Neural cell (in vitro differentiated cells): Measurements from ENCODE around the gene GAREM1. TPM values are rescaled to one million over a fixed set of nuclear protein-coding genes. Genes with fewer than 3 reads are reported as not detected.

ENCODE experiments used
- H2AFZ ChIP-seq: fragments of 200-600, 300-800 bp; sonication (generic), shearing (Covaris generic); 2 replicates; pipeline ENCODE4 v1.6.0; 2014; ENCODE audit warnings: low read depth, mild to moderate bottlenecking, antibody characterized with exemption, low read length, moderate library complexity
- H3F3A ChIP-seq: fragments of 200-600 bp; shearing (Covaris generic); 2 replicates; pipeline ENCODE4 v1.6.1; 2016; ENCODE audit warnings: mild to moderate bottlenecking, moderate library complexity, mixed read lengths, antibody characterized with exemption, low read length; ENCODE audit not compliant: insufficient read depth, poor library complexity, severe bottlenecking
- H3K27ac ChIP-seq: fragments of 200-600, 300-800 bp; sonication (generic), shearing (Covaris generic); 2 replicates; pipeline ENCODE4 v1.5.1; 2014; ENCODE audit warnings: mild to moderate bottlenecking, low read length, moderate library complexity
- H3K27me3 ChIP-seq: fragments of 300-800, 200-600 bp; sonication (generic), shearing (Covaris generic); 2 replicates; pipeline ENCODE4 v1.6.0; 2014; ENCODE audit warnings: mild to moderate bottlenecking, low read depth, low read length, moderate library complexity; ENCODE audit not compliant: insufficient read depth
- H3K36me3 ChIP-seq: fragments of 300-800, 200-600 bp; sonication (generic), shearing (Covaris generic); 2 replicates; pipeline ENCODE4 v1.5.1; 2014; ENCODE audit warnings: mild to moderate bottlenecking, antibody characterized with exemption, low read length, moderate library complexity; ENCODE audit not compliant: insufficient read depth
- H3K4me2 ChIP-seq: fragments of 300-800, 200-600 bp; sonication (generic), shearing (Covaris generic); 2 replicates; pipeline ENCODE4 v1.6.0; 2014; ENCODE audit warnings: mild to moderate bottlenecking, low read length
- H3K4me3 ChIP-seq: fragments of 300-800, 200-600 bp; sonication (generic), shearing (Covaris generic); 2 replicates; pipeline ENCODE4 v1.5.1; 2014; ENCODE audit warnings: mild to moderate bottlenecking, low read length, moderate library complexity
- H3K79me2 ChIP-seq: fragments of 200-600 bp; shearing (Covaris generic); replicated peaks from 2 replicates; pipeline ENCODE4 v1.6.0; 2014; ENCODE audit warnings: mild to moderate bottlenecking, low read length, moderate library complexity; ENCODE audit not compliant: insufficient read depth
- H3K9ac ChIP-seq: fragments of 300-800, 200-600 bp; sonication (generic), shearing (Covaris generic); 2 replicates; pipeline ENCODE4 v1.6.1; 2016; ENCODE audit warnings: mild to moderate bottlenecking, low read length, mixed read lengths
- H3K9me2 ChIP-seq: fragments of 200-600 bp; shearing (Covaris generic); 2 replicates; pipeline ENCODE4 v1.6.1; 2016; ENCODE audit warnings: mild to moderate bottlenecking, low read length, mixed read lengths; ENCODE audit not compliant: insufficient read depth
- H3K9me3 ChIP-seq: fragments of 200-600, 300-800 bp; sonication (generic), shearing (Covaris generic); 2 replicates; pipeline ENCODE4 v1.6.1; 2016; ENCODE audit warnings: mild to moderate bottlenecking, mixed run types, low read length, moderate library complexity, mixed read lengths
- H4K20me1 ChIP-seq: fragments of 200-600 bp; shearing (Covaris generic); 2 replicates; pipeline ENCODE4 v1.6.1; 2016; ENCODE audit warnings: mild to moderate bottlenecking, mixed run types; ENCODE audit not compliant: insufficient read depth
- EP300 ChIP-seq: fragments of 450-650 bp; conservative IDR thresholded peaks from 2 replicates; pipeline ENCODE4 v1.6.1; 2014; ENCODE audit warnings: antibody characterized with exemption, mild to moderate bottlenecking, moderate library complexity; ENCODE audit not compliant: poor library complexity, severe bottlenecking
- EZH2 ChIP-seq: fragments of 200-600, 300-800 bp; shearing (Covaris generic), sonication (generic); IDR thresholded peaks from 2 replicates; pipeline ENCODE4 v1.6.1; 2014; ENCODE audit warnings: antibody characterized with exemption, low read length, borderline replicate concordance, mild to moderate bottlenecking; ENCODE audit not compliant: insufficient read depth, poor library complexity, severe bottlenecking
- MXI1 ChIP-seq: fragments of 450-650 bp; conservative IDR thresholded peaks from 2 replicates; pipeline ENCODE4 v1.6.1; 2014; ENCODE audit warnings: antibody characterized with exemption, mild to moderate bottlenecking; ENCODE audit not compliant: poor library complexity, severe bottlenecking
- POLR2AphosphoS5 ChIP-seq: IDR thresholded peaks from 2 replicates; pipeline ENCODE4 v1.6.1; 2012
- RAD21 ChIP-seq: fragments of 450-650 bp; conservative IDR thresholded peaks from 2 replicates; pipeline ENCODE4 v1.6.1; 2014; ENCODE audit warnings: antibody characterized with exemption, mild to moderate bottlenecking, moderate library complexity
- SMC3 ChIP-seq: fragments of 450-650 bp; conservative IDR thresholded peaks from 2 replicates; pipeline ENCODE4 v1.6.1; 2014; ENCODE audit warnings: antibody characterized with exemption, mild to moderate bottlenecking, moderate library complexity; ENCODE audit not compliant: poor library complexity
- TAF1 ChIP-seq: IDR thresholded peaks from 2 replicates; pipeline ENCODE4 v1.6.1; 2012; ENCODE audit warnings: low read depth
- polyA plus RNA-seq: library from polyadenylated mRNA; depleted of rRNA; stranded (reverse); fragments of >200 nt; gene quantifications from 2 replicates; pipeline ENCODE4 v1.2.3, GENCODE V29; 2014
- TF ChIP-seq, protein P1 (sequence below): IDR thresholded peaks from 2 replicates; pipeline ENCODE4 v1.6.1; 2012; ENCODE audit warnings: borderline replicate concordance
- TF ChIP-seq, protein P2 (sequence below): fragments of 450-650 bp; IDR thresholded peaks from 2 replicates; pipeline ENCODE4 v1.5.1; 2014; ENCODE audit warnings: antibody characterized with exemption, mild to moderate bottlenecking, moderate library complexity; ENCODE audit not compliant: poor library complexity, severe bottlenecking

GAREM1 gene
- polyA plus RNA-seq, 1 donor from 2014 or later: 1.3 TPM

DNA sequence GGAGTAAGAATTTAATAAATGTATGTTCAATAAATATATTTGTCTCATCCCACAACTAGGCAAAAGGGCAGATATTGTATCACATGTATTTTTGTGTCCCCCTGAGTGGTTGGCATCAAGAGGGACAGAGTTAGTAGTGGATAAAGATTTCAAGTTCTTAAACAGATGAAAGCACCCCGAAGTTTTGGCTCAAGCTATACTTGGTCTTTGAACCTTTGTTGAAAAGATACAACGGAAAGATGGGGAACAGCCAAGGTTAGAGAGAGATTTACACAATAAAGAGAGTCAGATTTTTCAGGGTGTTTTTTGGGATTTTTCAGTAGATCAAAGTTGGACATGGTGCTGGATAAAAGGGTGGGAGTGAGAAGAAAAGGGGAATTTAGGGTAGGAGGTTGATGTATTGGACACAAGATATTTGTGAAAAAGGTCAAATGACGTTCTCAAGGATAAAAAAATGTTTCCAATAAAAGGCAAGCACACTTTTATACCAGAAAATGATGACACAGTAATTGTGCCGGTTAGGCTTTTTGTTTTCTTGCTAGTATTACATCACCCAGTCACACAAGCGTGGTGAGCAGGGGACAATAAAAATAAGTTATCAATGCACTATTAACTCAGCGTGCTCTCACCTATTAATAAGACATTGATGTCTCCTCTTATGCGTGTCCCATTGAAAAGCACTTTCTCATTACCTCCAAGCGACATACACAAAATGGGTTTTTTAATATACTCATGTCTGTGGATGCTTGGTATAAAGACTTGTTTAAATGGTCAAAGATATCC lies 221.3 kb downstream of the GAREM1 start:
- Histone ChIP-seq H3K36me3 (no peaks in the 10 kb centered on the region), H4K20me1 (no peaks in the 10 kb centered on the region), H3K27ac (no peak overlapping the region)

DNA sequence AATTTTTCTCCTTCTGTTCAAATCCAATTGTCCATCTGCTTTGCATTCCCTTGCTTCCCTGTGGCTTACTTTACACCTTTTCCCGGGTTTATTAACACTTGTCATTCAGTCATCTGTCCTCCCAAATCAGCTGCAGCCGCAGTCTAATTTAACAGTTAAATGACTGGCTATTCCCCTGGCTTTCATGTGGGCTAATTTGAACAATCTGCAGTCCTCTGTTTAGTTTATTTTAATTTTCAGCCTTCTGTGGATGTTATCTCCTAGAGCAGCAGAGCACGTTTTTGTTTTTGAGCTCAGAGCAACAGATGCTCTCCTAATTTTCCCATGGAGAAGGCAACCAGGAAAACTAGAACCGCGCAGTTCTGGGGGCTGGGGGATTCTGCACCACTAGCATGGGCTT lies 225.8 kb downstream of the GAREM1 start:
- Histone ChIP-seq H3K27ac (no peak overlapping the region), H3K27me3 (no peaks in the 10 kb centered on the region), H4K20me1 (no peaks in the 10 kb centered on the region), H3K4me2 (no peak overlapping the region), H2AFZ (no peak overlapping the region), H3K9ac (no peak overlapping the region), H3F3A (no peaks in the 10 kb centered on the region), H3K79me2 (no peaks in the 10 kb centered on the region), H3K9me3 (no peaks in the 10 kb centered on the region), H3K4me3 (no peak overlapping the region), H3K9me2 (no peaks in the 10 kb centered on the region), H3K36me3 (no peaks in the 10 kb centered on the region)
- TF ChIP-seq, protein P1, sequence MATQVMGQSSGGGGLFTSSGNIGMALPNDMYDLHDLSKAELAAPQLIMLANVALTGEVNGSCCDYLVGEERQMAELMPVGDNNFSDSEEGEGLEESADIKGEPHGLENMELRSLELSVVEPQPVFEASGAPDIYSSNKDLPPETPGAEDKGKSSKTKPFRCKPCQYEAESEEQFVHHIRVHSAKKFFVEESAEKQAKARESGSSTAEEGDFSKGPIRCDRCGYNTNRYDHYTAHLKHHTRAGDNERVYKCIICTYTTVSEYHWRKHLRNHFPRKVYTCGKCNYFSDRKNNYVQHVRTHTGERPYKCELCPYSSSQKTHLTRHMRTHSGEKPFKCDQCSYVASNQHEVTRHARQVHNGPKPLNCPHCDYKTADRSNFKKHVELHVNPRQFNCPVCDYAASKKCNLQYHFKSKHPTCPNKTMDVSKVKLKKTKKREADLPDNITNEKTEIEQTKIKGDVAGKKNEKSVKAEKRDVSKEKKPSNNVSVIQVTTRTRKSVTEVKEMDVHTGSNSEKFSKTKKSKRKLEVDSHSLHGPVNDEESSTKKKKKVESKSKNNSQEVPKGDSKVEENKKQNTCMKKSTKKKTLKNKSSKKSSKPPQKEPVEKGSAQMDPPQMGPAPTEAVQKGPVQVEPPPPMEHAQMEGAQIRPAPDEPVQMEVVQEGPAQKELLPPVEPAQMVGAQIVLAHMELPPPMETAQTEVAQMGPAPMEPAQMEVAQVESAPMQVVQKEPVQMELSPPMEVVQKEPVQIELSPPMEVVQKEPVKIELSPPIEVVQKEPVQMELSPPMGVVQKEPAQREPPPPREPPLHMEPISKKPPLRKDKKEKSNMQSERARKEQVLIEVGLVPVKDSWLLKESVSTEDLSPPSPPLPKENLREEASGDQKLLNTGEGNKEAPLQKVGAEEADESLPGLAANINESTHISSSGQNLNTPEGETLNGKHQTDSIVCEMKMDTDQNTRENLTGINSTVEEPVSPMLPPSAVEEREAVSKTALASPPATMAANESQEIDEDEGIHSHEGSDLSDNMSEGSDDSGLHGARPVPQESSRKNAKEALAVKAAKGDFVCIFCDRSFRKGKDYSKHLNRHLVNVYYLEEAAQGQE: no peak
- TF ChIP-seq, protein P2, sequence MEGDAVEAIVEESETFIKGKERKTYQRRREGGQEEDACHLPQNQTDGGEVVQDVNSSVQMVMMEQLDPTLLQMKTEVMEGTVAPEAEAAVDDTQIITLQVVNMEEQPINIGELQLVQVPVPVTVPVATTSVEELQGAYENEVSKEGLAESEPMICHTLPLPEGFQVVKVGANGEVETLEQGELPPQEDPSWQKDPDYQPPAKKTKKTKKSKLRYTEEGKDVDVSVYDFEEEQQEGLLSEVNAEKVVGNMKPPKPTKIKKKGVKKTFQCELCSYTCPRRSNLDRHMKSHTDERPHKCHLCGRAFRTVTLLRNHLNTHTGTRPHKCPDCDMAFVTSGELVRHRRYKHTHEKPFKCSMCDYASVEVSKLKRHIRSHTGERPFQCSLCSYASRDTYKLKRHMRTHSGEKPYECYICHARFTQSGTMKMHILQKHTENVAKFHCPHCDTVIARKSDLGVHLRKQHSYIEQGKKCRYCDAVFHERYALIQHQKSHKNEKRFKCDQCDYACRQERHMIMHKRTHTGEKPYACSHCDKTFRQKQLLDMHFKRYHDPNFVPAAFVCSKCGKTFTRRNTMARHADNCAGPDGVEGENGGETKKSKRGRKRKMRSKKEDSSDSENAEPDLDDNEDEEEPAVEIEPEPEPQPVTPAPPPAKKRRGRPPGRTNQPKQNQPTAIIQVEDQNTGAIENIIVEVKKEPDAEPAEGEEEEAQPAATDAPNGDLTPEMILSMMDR: no peak
- TF ChIP-seq POLR2AphosphoS5 (no peak), TAF1 (no peak), EP300 (no peak), RAD21 (no peak), SMC3 (no peak), EZH2 (no peak)

More for the DNA sequence above, 221.3 kb downstream of the GAREM1 start:
- TF ChIP-seq POLR2AphosphoS5: no peak
- no peak for TF ChIP-seq TAF1
- TF ChIP-seq, protein P1: no peak
- TF ChIP-seq EZH2: no peak
- TF ChIP-seq, protein P2: no peak
- TF ChIP-seq MXI1: no peak
- TF ChIP-seq SMC3: no peak
- no peak for TF ChIP-seq RAD21
- TF ChIP-seq EP300: no peak
- H3K9ac ChIP-seq: no peak overlapping the region
- H3K27me3 ChIP-seq: no peaks in the 10 kb centered on the region
- H3K79me2 ChIP-seq: no peaks in the 10 kb centered on the region
- no peak overlapping the region for H3K4me3 ChIP-seq
- H3F3A ChIP-seq: no peaks in the 10 kb centered on the region
- H3K4me2 ChIP-seq: no peak overlapping the region
- no peak overlapping the region for H2AFZ ChIP-seq
- no peaks in the 10 kb centered on the region for H3K9me3 ChIP-seq
- no peaks in the 10 kb centered on the region for H3K9me2 ChIP-seq
